Fibroblast of peridontal ligament (primary cell): Measurements from ENCODE around the gene SPATA21.
A peak's percentile ranks its signal among the peaks of the same experiment; 100 is the strongest.

ENCODE experiments used
- DNase-seq: peaks from one replicate; pipeline ENCODE4 v3.0.0-alpha.2; 2010; ENCODE audit errors: extremely low read depth

Gene SPATA21

GRCh38 chr1:16420424-16421118 lies 16.7 kb downstream of the SPATA21 start:
- no peak for DNase-seq

- peak; percentile 19 for DNase-seq
These were observed 18.3 kb downstream of the SPATA21 start for GRCh38 chr1:16418823-16419425.

GRCh38 chr1:16413191-16413590 lies 24.0 kb downstream of the SPATA21 start:
- DNase-seq, result no peak

GRCh38 chr1:16410803-16411202 lies 26.4 kb downstream of the SPATA21 start:
- DNase-seq, result no peak

- DNase-seq, result no peak
These were observed 27.6 kb downstream of the SPATA21 start for GRCh38 chr1:16409536-16410152.

GRCh38 chr1:16406868-16407267 lies 30.4 kb downstream of the SPATA21 start:
- no peak for DNase-seq

- DNase-seq, result no peak
These were observed 31.8 kb downstream of the SPATA21 start for GRCh38 chr1:16405441-16405840.

GRCh38 chr1:16402742-16403141 lies 34.5 kb downstream of the SPATA21 start:
- DNase-seq, result no peak

- no peak for DNase-seq
These were observed 38.8 kb downstream of the SPATA21 start for GRCh38 chr1:16398371-16398953.

GRCh38 chr1:16397120-16397519 lies 40.1 kb downstream of the SPATA21 start:
- no peak for DNase-seq

- DNase-seq, result peak; percentile 87
These were observed 40.6 kb downstream of the SPATA21 start for GRCh38 chr1:16396591-16396990.

- DNase-seq, result no peak
These were observed 42.2 kb downstream of the SPATA21 start for GRCh38 chr1:16394977-16395376.

GRCh38 chr1:16393570-16394521 lies 43.4 kb downstream of the SPATA21 start:
- no peak for DNase-seq

GRCh38 chr1:16392740-16393569 lies 44.3 kb downstream of the SPATA21 start:
- DNase-seq, result peak; percentile 37

- no peak for DNase-seq
These were observed 45.8 kb downstream of the SPATA21 start for GRCh38 chr1:16391411-16391810.

GRCh38 chr1:16387201-16388188 lies 49.7 kb downstream of the SPATA21 start:
- DNase-seq, result peak; percentile 46

- DNase-seq, result peak; percentile 91
These were observed 50.6 kb downstream of the SPATA21 start for GRCh38 chr1:16386454-16387113.

- no peak for DNase-seq
These were observed 51.4 kb downstream of the SPATA21 start for GRCh38 chr1:16385659-16386453.
